Thoracic aorta (tissue), 2 donors: ENCODE data around the gene FANCD2. TPM values are rescaled to one million over a fixed set of nuclear protein-coding genes. Genes with fewer than 3 reads are reported as not detected.

Experiments used
- ATAC-seq: fragments of 150-250 bp; one replicate; pipeline ENCODE4 v1.8.0; 2017; ENCODE audit warnings: low read depth; ENCODE audit not compliant: insufficient number of reproducible peaks, low FRiP score
- DNase-seq: peaks from one replicate; pipeline ENCODE4 v3.0.0-alpha.2; 2020; ENCODE audit warnings: low spot score
- H3K27ac ChIP-seq, 2 donors: fragments of 200-600 bp; sonication (generic); 1 replicate in 1 of 2; 2 replicates in 1 of 2; pipeline ENCODE4 v1.5.1; 2016; ENCODE audit warnings: mild to moderate bottlenecking in 2 of 2, moderate library complexity in 2 of 2
- H3K27me3 ChIP-seq: fragments of 200-600 bp; sonication (generic); replicated peaks from 2 replicates; pipeline ENCODE4 v1.6.0; 2016; ENCODE audit warnings: mild to moderate bottlenecking; ENCODE audit not compliant: insufficient read depth
- H3K36me3 ChIP-seq: fragments of 200-600 bp; sonication (generic); one replicate; pipeline ENCODE4 v1.5.1; 2016
- H3K4me1 ChIP-seq, 2 donors: fragments of 200-600 bp; sonication (generic); 1 replicate in 1 of 2; 2 replicates in 1 of 2; pipeline versions ENCODE4 v1.5.1 to v1.6.0; 2016; ENCODE audit warnings: low read depth in 2 of 2, mild to moderate bottlenecking in 1 of 2; ENCODE audit not compliant: control insufficient read depth in 1 of 2
- H3K4me3 ChIP-seq: fragments of 200-600 bp; sonication (generic); 2 replicates; pipeline ENCODE4 v1.5.1; 2016; ENCODE audit warnings: mild to moderate bottlenecking
- H3K9me3 ChIP-seq: fragments of 200-600 bp; sonication (generic); 2 replicates; pipeline ENCODE4 v1.5.1; 2016
- total RNA-seq, 2 donors: library from RNA; depleted of rRNA; stranded (reverse); fragments of >200 nt; gene quantifications; one replicate each; pipeline versions ENCODE4 v1.1.0 to v1.2.3, GENCODE V29; 2016
- TF ChIP-seq, protein P1 (sequence below): fragments of 200-600 bp; sonication (generic); IDR thresholded peaks from one replicate; pipeline ENCODE4 v1.5.1; 2019; ENCODE audit warnings: antibody characterized with exemption

Gene FANCD2
- total RNA-seq, 2 donors from 2014 or later: 1.3 to 9.9 TPM

DNA sequence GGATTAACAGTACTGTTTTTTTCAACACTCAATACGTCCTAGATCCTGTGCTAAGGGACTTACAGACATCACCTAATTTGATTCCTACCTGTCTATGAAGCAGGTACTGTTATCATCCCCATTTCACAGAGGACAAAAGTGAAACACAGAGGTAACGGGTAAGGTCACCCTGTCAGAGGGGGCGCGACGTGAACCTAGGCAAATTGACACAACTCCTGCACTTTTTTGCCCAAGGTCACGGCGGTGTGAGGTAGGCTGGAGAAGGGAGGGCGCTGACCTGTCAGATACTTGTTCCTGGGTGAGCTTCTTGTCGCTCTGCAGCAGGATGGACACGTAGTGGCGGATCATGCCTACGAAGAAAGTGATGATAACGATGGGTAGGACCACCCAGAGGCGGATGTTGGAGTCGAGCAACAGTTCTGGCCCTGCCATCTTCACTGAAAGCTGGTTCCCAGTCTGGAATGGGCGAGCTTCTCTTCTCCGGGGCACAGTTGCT, 40.0 kb upstream of the FANCD2 start:
- Histone ChIP-seq H3K4me3 (peak overlapping the region; percentile 81), H3K27me3 (no peaks in the 10 kb centered on the region), H3K27ac (peak overlapping the region; percentile 56 to 83), H3K36me3 (no peaks in the 10 kb centered on the region), H3K4me1 (peaks cover 17 to 40% of the 10 kb centered on the region in 2 donors), H3K9me3 (no peaks in the 10 kb centered on the region)
- TF ChIP-seq, protein P1, sequence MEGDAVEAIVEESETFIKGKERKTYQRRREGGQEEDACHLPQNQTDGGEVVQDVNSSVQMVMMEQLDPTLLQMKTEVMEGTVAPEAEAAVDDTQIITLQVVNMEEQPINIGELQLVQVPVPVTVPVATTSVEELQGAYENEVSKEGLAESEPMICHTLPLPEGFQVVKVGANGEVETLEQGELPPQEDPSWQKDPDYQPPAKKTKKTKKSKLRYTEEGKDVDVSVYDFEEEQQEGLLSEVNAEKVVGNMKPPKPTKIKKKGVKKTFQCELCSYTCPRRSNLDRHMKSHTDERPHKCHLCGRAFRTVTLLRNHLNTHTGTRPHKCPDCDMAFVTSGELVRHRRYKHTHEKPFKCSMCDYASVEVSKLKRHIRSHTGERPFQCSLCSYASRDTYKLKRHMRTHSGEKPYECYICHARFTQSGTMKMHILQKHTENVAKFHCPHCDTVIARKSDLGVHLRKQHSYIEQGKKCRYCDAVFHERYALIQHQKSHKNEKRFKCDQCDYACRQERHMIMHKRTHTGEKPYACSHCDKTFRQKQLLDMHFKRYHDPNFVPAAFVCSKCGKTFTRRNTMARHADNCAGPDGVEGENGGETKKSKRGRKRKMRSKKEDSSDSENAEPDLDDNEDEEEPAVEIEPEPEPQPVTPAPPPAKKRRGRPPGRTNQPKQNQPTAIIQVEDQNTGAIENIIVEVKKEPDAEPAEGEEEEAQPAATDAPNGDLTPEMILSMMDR: no peak
- DNase-seq: no peak
- ATAC-seq: no peak

DNA sequence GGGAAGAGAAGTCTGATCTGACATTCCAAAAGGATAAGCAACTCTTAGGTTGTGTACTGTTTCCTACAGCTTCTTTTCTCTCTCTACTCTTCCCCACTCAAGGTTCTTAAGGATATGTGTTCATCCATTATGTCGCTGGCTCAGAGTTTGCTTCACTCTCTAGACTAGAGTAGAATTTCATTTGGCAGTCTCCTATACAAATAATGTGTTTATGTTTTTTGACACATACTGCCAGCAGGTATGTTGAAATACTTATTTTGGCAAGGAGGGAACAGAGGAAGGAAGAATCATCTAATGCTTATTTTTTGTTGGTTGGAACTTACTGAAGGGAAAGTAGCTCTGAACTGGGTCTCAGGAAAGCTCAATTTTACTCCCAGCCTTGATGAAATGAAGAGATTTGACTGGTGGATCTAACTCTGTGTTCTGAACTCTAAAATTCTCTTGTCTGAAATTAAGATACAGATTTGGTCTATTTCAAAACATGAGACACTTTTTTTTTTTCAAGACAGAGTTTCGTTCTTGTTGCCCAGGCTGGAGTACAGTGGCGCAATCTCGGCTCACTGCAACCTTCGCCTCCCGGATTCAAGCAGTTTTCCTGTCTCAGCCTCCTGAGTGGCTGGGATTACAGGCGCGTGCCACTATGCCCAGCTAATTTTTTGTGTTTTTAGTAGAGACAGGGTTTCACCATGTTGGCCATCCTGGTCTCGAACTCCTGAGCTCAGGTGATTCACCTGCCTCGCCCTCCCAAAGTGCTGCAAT, 32.0 kb upstream of the FANCD2 start:
- no peak overlapping the region for H3K4me3 ChIP-seq
- ATAC-seq: no peak
- no peaks in the 10 kb centered on the region for H3K36me3 ChIP-seq
- TF ChIP-seq, protein P1: no peak
- no peaks in the 10 kb centered on the region for H3K4me1 ChIP-seq
- no peaks in the 10 kb centered on the region for H3K27me3 ChIP-seq
- H3K27ac ChIP-seq: no peak overlapping the region
- H3K9me3 ChIP-seq: no peaks in the 10 kb centered on the region
- no peak for DNase-seq

DNA sequence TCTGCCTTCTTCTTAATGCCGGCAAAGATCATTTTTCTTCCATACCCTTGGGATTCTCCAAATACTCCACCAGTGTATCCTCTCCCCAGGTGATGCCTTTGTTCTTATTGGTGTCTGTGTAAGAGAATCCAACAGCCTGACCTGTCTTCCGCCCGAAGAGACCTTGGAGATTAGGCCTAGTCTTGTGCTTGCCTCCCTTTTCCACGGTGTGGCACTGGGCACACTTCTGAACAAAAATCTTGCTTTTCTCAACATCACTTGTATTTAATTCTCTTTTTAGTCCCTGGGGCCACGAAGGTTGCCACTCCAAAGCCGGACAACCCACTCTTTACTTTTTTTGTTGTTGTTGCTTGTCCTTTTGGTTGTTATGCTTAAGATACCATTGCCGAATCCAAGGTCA, 25.6 kb upstream of the FANCD2 start:
- Histone ChIP-seq H3K27me3 (no peaks in the 10 kb centered on the region), H3K27ac (no peak overlapping the region), H3K9me3 (no peaks in the 10 kb centered on the region), H3K4me1 (no peaks in the 10 kb centered on the region), H3K4me3 (no peak overlapping the region), H3K36me3 (no peaks in the 10 kb centered on the region)
- TF ChIP-seq, protein P1: no peak
- DNase-seq: no peak
- ATAC-seq: no peak

DNA sequence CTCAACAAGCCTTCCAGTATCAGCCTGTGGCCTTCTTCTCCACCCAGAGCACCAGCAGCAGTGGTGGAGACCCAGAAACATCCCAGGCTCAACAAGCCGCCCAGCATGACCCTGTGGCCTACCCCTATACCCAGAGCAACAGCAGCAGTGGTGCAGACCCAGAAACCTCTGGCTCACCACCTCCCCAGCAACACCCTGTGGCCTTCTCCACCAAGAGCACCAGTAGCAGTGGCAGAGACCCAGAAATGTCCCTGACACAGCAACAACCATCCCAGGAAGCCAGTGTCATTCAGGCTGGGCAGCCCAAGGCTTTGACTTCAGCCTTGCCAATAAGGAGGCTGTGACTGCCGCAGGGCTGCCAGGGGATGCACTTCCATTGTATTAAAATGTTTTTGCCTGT, 23.3 kb upstream of the FANCD2 start:
- ATAC-seq (no peak), DNase-seq (no peak)
- Histone ChIP-seq H3K36me3 (no peaks in the 10 kb centered on the region), H3K9me3 (no peaks in the 10 kb centered on the region), H3K27me3 (no peaks in the 10 kb centered on the region), H3K4me1 (no peaks in the 10 kb centered on the region), H3K4me3 (no peak overlapping the region), H3K27ac (no peak overlapping the region)
- TF ChIP-seq, protein P1: no peak

DNA sequence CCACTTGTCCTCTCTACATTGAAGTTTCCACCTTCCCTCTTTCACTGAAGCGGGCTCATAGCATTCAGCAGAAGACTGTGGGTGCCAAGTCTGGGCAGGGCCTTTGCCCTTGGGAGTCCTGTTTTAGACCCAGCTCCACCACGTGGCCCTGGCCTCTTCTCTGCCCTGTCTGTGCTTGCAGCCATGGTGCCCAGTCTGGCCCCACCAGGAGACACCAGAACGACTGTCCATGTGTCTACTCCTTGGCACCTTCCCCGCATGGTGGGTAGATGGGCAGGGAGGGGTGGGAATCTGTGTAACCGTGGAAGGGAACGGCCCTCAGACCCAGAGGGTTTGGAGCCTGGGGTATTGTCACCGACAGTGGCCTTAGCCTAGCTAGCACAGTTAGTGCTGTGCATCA, 21.7 kb upstream of the FANCD2 start:
- Histone ChIP-seq H3K4me1 (peaks cover 0 to 13% of the 10 kb centered on the region in 2 donors), H3K4me3 (no peak overlapping the region), H3K27ac (no peak overlapping the region), H3K36me3 (no peaks in the 10 kb centered on the region), H3K27me3 (no peaks in the 10 kb centered on the region), H3K9me3 (no peaks in the 10 kb centered on the region)
- no peak for ATAC-seq
- no peak for DNase-seq
- TF ChIP-seq, protein P1: no peak
